ENCODE results near the gene IHH.
A peak's percentile ranks its signal among the peaks of the same experiment; 100 is the strongest.

The IHH gene

GRCh38 chr2:219058541-219059374, 2.0 kb downstream of the IHH start:
- no peak overlapping the region for H3K27ac Mint-ChIP-seq
- peaks cover 90% of the 10 kb centered on the region for H3K27me3 Mint-ChIP-seq (ENCODE audit: low read depth)
- peak overlapping the region in 1 of 3 experiments; percentile 62 for H3K4me3 Mint-ChIP-seq
- no peak for TF ChIP-seq CTCF (IDR thresholded peaks at IDR 0.05; ENCODE audit: unreplicated experiment in 3 of 3)
- no peaks in the 10 kb centered on the region for H3K4me1 Mint-ChIP-seq
- H3K9me3 Mint-ChIP-seq, result no peaks in the 10 kb centered on the region
- H3K36me3 Mint-ChIP-seq (ENCODE audit: low read depth), result no peaks in the 10 kb centered on the region

- no peaks in the 10 kb centered on the region for H3K9me3 Mint-ChIP-seq
- H3K36me3 Mint-ChIP-seq (ENCODE audit: low read depth), result no peaks in the 10 kb centered on the region
These were observed 2.8 kb downstream of the IHH start for GRCh38 chr2:219057709-219058540.

GRCh38 chr2:219056896-219057708, 3.6 kb downstream of the IHH start:
- Mint-ChIP-seq H3K36me3 (ENCODE audit: low read depth) (no peaks in the 10 kb centered on the region), H3K27me3 (ENCODE audit: low read depth) (peaks cover 90% of the 10 kb centered on the region), H3K9me3 (no peaks in the 10 kb centered on the region), H3K4me3 (no peak overlapping the region), H3K27ac (no peak overlapping the region), H3K4me1 (no peaks in the 10 kb centered on the region)
- no peak for TF ChIP-seq CTCF (IDR thresholded peaks at IDR 0.05; ENCODE audit: unreplicated experiment in 3 of 3)

More at GRCh38 chr2:219057709-219058540, 2.8 kb downstream of the IHH start:
- Mint-ChIP-seq H3K4me1 (no peaks in the 10 kb centered on the region), H3K4me3 (peak overlapping the region in 2 of 3 experiments; percentile 12 to 41), H3K27me3 (ENCODE audit: low read depth) (peaks cover 90% of the 10 kb centered on the region), H3K27ac (no peak overlapping the region)
- peak; percentile 91 to 93 (median 93) for TF ChIP-seq CTCF (IDR thresholded peaks at IDR 0.05; ENCODE audit: unreplicated experiment in 3 of 3)

- TF ChIP-seq CTCF (IDR thresholded peaks at IDR 0.05; ENCODE audit: unreplicated experiment in 3 of 3), result no peak
- H3K27me3 Mint-ChIP-seq (ENCODE audit: low read depth), result peaks cover 89% of the 10 kb centered on the region
- H3K4me1 Mint-ChIP-seq, result no peaks in the 10 kb centered on the region
- no peak overlapping the region for H3K4me3 Mint-ChIP-seq
- H3K27ac Mint-ChIP-seq, result no peak overlapping the region
- H3K36me3 Mint-ChIP-seq (ENCODE audit: low read depth), result no peaks in the 10 kb centered on the region
- H3K9me3 Mint-ChIP-seq, result no peaks in the 10 kb centered on the region
These were observed 4.4 kb downstream of the IHH start for GRCh38 chr2:219056176-219056895.
